Peyer's patch (tissue), 4 donors: ENCODE measurements around the gene MTERF2.

ENCODE experiments used
- POLR2A ChIP-seq, 2 donors: fragments of 450-650 bp; IDR thresholded peaks; one replicate each; pipeline ENCODE4 v1.5.1; 2017; ENCODE audit warnings: antibody characterized with exemption in 2 of 2, mild to moderate bottlenecking in 2 of 2, moderate library complexity in 2 of 2
- TF ChIP-seq, protein P1 (sequence below), 6 experiments: fragments of 450-650 bp in 4 of 6; fragments of 200-600 bp in 2 of 6; sonication (generic) in 1 of 6; IDR thresholded peaks; one replicate each; pipeline ENCODE4 v1.5.1; 2017 to 2019; ENCODE audit warnings: antibody characterized with exemption in 6 of 6, mild to moderate bottlenecking in 3 of 6, moderate library complexity in 1 of 6

DNA sequence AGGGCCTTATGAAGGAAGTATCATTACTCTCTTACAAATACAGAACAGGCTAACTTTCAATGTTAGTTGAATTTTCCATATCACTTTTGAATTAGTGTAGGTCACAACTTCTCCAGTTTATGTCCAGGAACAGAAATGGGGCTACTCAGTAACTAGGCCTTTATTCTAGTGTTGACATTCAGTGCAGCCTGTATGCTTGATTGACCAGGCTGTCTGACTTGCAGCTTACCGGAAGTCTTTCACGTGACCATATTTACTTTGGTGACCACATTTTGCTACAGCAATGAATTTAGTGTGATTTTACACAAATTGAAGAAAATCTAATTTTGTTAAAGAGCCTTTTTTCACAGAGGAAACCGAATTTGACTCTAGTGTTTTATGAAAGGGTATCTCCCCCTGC lies 12.4 kb downstream of the MTERF2 start:
- TF ChIP-seq, protein P1, sequence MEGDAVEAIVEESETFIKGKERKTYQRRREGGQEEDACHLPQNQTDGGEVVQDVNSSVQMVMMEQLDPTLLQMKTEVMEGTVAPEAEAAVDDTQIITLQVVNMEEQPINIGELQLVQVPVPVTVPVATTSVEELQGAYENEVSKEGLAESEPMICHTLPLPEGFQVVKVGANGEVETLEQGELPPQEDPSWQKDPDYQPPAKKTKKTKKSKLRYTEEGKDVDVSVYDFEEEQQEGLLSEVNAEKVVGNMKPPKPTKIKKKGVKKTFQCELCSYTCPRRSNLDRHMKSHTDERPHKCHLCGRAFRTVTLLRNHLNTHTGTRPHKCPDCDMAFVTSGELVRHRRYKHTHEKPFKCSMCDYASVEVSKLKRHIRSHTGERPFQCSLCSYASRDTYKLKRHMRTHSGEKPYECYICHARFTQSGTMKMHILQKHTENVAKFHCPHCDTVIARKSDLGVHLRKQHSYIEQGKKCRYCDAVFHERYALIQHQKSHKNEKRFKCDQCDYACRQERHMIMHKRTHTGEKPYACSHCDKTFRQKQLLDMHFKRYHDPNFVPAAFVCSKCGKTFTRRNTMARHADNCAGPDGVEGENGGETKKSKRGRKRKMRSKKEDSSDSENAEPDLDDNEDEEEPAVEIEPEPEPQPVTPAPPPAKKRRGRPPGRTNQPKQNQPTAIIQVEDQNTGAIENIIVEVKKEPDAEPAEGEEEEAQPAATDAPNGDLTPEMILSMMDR (IDR thresholded peaks at IDR 0.05): no peak
- no peak for TF ChIP-seq POLR2A (IDR thresholded peaks at IDR 0.05)
